GM18517 (cell line): ENCODE measurements around the gene LIPT2.

Source experiments
- ATAC-seq: cut with Tn5 transposase; IDR thresholded peaks from one replicate; pipeline ENCODE4 v1.9.1; 2021; ENCODE audit warnings: mild to moderate bottlenecking, moderate library complexity; ENCODE audit not compliant: unreplicated experiment

The LIPT2 gene

GRCh38 chr11:74504100-74504691 lies 10.7 kb upstream of the LIPT2 start:
- ATAC-seq, result no peak

- ATAC-seq, result no peak
These were observed 1.4 kb upstream of the LIPT2 start for GRCh38 chr11:74494916-74495315.

- ATAC-seq, result no peak
These were observed 487 bp upstream of the LIPT2 start for GRCh38 chr11:74493791-74494630.

GRCh38 chr11:74492084-74492483 lies 1.4 kb downstream of the LIPT2 start:
- no peak for ATAC-seq

GRCh38 chr11:74490941-74491340 lies 2.6 kb downstream of the LIPT2 start:
- ATAC-seq, result no peak

GRCh38 chr11:74487875-74488274 lies 5.6 kb downstream of the LIPT2 start:
- ATAC-seq, result no peak

GRCh38 chr11:74485868-74486267 lies 7.7 kb downstream of the LIPT2 start:
- ATAC-seq, result no peak

- ATAC-seq, result no peak
These were observed 12.7 kb downstream of the LIPT2 start for GRCh38 chr11:74480688-74481417.

- no peak for ATAC-seq
These were observed 13.8 kb downstream of the LIPT2 start for GRCh38 chr11:74479732-74480123.

GRCh38 chr11:74478877-74479731 lies 14.4 kb downstream of the LIPT2 start:
- no peak for ATAC-seq

GRCh38 chr11:74476536-74476935 lies 17.0 kb downstream of the LIPT2 start:
- ATAC-seq, result no peak

- ATAC-seq, result no peak
These were observed 19.2 kb downstream of the LIPT2 start for GRCh38 chr11:74474316-74474715.

GRCh38 chr11:74473382-74474173 lies 19.9 kb downstream of the LIPT2 start:
- no peak for ATAC-seq

- no peak for ATAC-seq
These were observed 21.7 kb downstream of the LIPT2 start for GRCh38 chr11:74471668-74472429.

GRCh38 chr11:74471037-74471436 lies 22.5 kb downstream of the LIPT2 start:
- ATAC-seq, result no peak

- no peak for ATAC-seq
These were observed 23.0 kb downstream of the LIPT2 start for GRCh38 chr11:74470526-74470925.

- ATAC-seq, result no peak
These were observed 24.6 kb downstream of the LIPT2 start for GRCh38 chr11:74468936-74469335.

GRCh38 chr11:74468521-74468920 lies 25.0 kb downstream of the LIPT2 start:
- ATAC-seq, result no peak

GRCh38 chr11:74468058-74468457 lies 25.5 kb downstream of the LIPT2 start:
- no peak for ATAC-seq
